ENCODE data around the gene CYP4B1.

DNA sequence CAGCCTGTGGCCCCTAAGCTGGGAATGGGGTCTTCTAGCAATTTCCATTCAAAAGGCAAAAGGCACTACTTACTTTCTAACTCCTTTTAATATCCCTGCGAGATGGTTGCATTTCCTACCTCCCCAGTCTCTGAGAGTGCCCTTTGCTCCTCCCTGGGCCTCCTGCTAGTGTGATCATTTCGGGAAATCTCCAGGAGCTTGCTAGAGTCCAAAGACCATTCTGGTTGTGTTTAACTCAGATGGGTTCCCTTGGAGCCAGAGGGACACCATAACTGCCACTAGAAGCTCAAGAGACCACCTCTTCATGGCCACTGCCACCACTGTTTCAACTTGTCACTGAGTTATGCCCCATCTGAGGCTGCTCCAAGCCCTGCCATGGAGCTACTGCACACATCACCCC is 34.4 kb upstream of the CYP4B1 start:
- TF ChIP-seq, protein P1, sequence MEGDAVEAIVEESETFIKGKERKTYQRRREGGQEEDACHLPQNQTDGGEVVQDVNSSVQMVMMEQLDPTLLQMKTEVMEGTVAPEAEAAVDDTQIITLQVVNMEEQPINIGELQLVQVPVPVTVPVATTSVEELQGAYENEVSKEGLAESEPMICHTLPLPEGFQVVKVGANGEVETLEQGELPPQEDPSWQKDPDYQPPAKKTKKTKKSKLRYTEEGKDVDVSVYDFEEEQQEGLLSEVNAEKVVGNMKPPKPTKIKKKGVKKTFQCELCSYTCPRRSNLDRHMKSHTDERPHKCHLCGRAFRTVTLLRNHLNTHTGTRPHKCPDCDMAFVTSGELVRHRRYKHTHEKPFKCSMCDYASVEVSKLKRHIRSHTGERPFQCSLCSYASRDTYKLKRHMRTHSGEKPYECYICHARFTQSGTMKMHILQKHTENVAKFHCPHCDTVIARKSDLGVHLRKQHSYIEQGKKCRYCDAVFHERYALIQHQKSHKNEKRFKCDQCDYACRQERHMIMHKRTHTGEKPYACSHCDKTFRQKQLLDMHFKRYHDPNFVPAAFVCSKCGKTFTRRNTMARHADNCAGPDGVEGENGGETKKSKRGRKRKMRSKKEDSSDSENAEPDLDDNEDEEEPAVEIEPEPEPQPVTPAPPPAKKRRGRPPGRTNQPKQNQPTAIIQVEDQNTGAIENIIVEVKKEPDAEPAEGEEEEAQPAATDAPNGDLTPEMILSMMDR (IDR thresholded peaks at IDR 0.05): no peak
- no peak for TF ChIP-seq EZH2 (IDR thresholded peaks at IDR 0.05; ENCODE audit: borderline replicate concordance, insufficient read depth, low read depth, low read length, poor library complexity, severe bottlenecking)
